ENCODE measurements around the gene KIAA1549.

The KIAA1549 gene

DNA sequence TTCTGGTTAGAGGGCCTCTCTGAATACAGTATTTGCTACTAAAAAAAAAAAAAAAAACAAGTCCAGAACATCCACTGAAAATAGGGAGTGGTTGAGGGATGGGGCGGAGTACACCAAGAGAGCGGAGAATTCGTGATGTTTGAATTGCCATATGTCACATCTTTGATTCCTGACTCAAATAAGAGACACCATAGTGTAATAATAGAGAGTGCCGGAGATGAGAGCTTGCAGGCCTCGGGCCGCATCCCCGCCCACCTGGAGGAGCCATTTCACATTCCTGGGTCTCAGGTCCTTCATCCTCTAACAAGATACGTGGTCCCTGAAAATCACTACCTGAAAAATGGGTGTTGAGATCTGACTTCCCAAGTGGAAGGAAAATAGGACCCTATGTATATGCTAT, 46.8 kb downstream of the KIAA1549 start:
- H3K4me3 ChIP-seq (ENCODE audit: insufficient read depth, low read depth, low read length, poor library complexity, severe bottlenecking) = no peak overlapping the region
- no peak overlapping the region for H3K27ac ChIP-seq (ENCODE audit: insufficient read depth, low read length, poor library complexity, severe bottlenecking)
- H3K36me3 ChIP-seq (ENCODE audit: control insufficient read depth, insufficient read depth, low read length) = no peaks in the 10 kb centered on the region
- DNase-seq = no peak
- no peaks in the 10 kb centered on the region for H3K27me3 ChIP-seq (replicated peaks; ENCODE audit: control insufficient read depth, insufficient read depth, low read length, poor library complexity, severe bottlenecking)
- no peaks in the 10 kb centered on the region for H3K4me1 ChIP-seq (ENCODE audit: control insufficient read depth, insufficient read depth, low read length, poor library complexity, severe bottlenecking)
- H3K9me3 ChIP-seq (ENCODE audit: control insufficient read depth, low read length) = no peaks in the 10 kb centered on the region

- Histone ChIP-seq H3K27ac (ENCODE audit: insufficient read depth, low read length, poor library complexity, severe bottlenecking) (no peak overlapping the region), H3K36me3 (ENCODE audit: control insufficient read depth, insufficient read depth, low read length) (no peaks in the 10 kb centered on the region), H3K4me1 (ENCODE audit: control insufficient read depth, insufficient read depth, low read length, poor library complexity, severe bottlenecking) (no peaks in the 10 kb centered on the region), H3K27me3 (replicated peaks; ENCODE audit: control insufficient read depth, insufficient read depth, low read length, poor library complexity, severe bottlenecking) (no peaks in the 10 kb centered on the region), H3K9me3 (ENCODE audit: control insufficient read depth, low read length) (no peaks in the 10 kb centered on the region), H3K4me3 (ENCODE audit: insufficient read depth, low read depth, low read length, poor library complexity, severe bottlenecking) (no peak overlapping the region)
- no peak for DNase-seq
Observed at GRCh38 chr7:138932870-138933269, 48.3 kb downstream of the KIAA1549 start.

- Histone ChIP-seq H3K4me3 (ENCODE audit: insufficient read depth, low read depth, low read length, poor library complexity, severe bottlenecking) (no peak overlapping the region), H3K27me3 (replicated peaks; ENCODE audit: control insufficient read depth, insufficient read depth, low read length, poor library complexity, severe bottlenecking) (no peaks in the 10 kb centered on the region), H3K4me1 (ENCODE audit: control insufficient read depth, insufficient read depth, low read length, poor library complexity, severe bottlenecking) (no peaks in the 10 kb centered on the region), H3K27ac (ENCODE audit: insufficient read depth, low read length, poor library complexity, severe bottlenecking) (no peak overlapping the region), H3K36me3 (ENCODE audit: control insufficient read depth, insufficient read depth, low read length) (no peaks in the 10 kb centered on the region), H3K9me3 (ENCODE audit: control insufficient read depth, low read length) (no peaks in the 10 kb centered on the region)
- DNase-seq = no peak
Observed at GRCh38 chr7:138932427-138932826, 48.8 kb downstream of the KIAA1549 start.

DNA sequence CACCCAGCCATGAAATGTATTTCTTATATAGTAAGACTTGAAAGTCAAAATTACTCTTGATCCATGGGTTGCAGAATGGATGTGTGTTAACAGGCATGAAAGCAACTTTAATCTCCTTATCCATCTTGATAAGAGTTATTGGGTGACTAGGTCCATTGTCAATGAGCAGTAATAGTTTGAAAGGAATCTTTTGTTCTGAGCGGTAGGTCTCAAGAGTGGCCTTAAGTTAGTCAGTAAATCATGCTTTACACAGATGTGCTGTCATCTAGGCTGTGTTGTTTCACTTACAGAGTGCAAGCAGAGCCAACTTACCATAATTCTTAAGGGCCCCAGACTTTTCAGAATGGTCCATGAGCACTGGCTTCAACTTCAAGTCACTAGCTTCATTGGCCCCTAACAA, 51.2 kb downstream of the KIAA1549 start:
- DNase-seq = no peak
- Histone ChIP-seq H3K27me3 (replicated peaks; ENCODE audit: control insufficient read depth, insufficient read depth, low read length, poor library complexity, severe bottlenecking) (no peaks in the 10 kb centered on the region), H3K4me3 (ENCODE audit: insufficient read depth, low read depth, low read length, poor library complexity, severe bottlenecking) (no peak overlapping the region), H3K9me3 (ENCODE audit: control insufficient read depth, low read length) (no peaks in the 10 kb centered on the region), H3K27ac (ENCODE audit: insufficient read depth, low read length, poor library complexity, severe bottlenecking) (no peak overlapping the region), H3K4me1 (ENCODE audit: control insufficient read depth, insufficient read depth, low read length, poor library complexity, severe bottlenecking) (no peaks in the 10 kb centered on the region), H3K36me3 (ENCODE audit: control insufficient read depth, insufficient read depth, low read length) (no peaks in the 10 kb centered on the region)

- Histone ChIP-seq H3K4me3 (ENCODE audit: insufficient read depth, low read depth, low read length, poor library complexity, severe bottlenecking) (no peak overlapping the region), H3K27ac (ENCODE audit: insufficient read depth, low read length, poor library complexity, severe bottlenecking) (no peak overlapping the region), H3K27me3 (replicated peaks; ENCODE audit: control insufficient read depth, insufficient read depth, low read length, poor library complexity, severe bottlenecking) (no peaks in the 10 kb centered on the region), H3K9me3 (ENCODE audit: control insufficient read depth, low read length) (no peaks in the 10 kb centered on the region), H3K36me3 (ENCODE audit: control insufficient read depth, insufficient read depth, low read length) (no peaks in the 10 kb centered on the region), H3K4me1 (ENCODE audit: control insufficient read depth, insufficient read depth, low read length, poor library complexity, severe bottlenecking) (no peaks in the 10 kb centered on the region)
- DNase-seq = no peak
Observed at GRCh38 chr7:138926241-138926612, 55.0 kb downstream of the KIAA1549 start.

DNA sequence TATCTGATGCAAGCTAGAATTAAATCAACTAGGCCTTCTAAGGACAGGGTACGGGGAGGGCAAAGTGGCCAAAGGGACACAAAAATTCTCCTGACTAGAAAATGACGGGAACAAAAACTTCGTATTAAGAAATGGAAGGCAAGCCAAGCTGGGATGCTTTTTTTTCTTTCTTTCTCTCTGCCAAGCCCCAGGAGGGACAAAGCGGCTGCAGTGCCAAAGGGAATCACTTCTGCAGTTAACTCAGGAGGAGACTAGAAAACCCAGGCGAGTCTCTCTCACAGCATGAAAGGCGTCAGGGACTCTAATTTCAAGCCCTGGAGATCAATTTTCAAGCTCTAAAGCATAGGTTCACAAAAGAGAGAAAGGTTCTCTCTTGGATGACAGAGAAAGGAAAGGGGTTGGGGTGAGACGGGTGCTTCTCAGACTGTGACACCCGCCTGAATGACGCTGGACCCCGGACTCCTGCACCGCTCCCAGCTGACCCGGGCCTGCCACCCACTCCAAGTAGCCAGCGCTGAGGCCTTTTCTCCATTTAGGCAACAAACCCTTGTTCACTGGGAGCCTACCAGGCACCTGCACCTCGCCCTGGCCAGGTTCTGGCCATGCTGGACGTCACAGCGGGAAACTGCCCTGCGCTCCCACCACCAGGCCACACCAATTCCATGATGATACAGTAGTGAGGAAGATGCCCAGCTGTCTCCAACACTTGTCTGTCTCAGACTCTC, 56.5 kb downstream of the KIAA1549 start:
- Histone ChIP-seq H3K27ac (ENCODE audit: insufficient read depth, low read length, poor library complexity, severe bottlenecking) (no peak overlapping the region), H3K27me3 (replicated peaks; ENCODE audit: control insufficient read depth, insufficient read depth, low read length, poor library complexity, severe bottlenecking) (no peaks in the 10 kb centered on the region), H3K4me3 (ENCODE audit: insufficient read depth, low read depth, low read length, poor library complexity, severe bottlenecking) (no peak overlapping the region), H3K4me1 (ENCODE audit: control insufficient read depth, insufficient read depth, low read length, poor library complexity, severe bottlenecking) (no peaks in the 10 kb centered on the region), H3K36me3 (ENCODE audit: control insufficient read depth, insufficient read depth, low read length) (no peaks in the 10 kb centered on the region), H3K9me3 (ENCODE audit: control insufficient read depth, low read length) (no peaks in the 10 kb centered on the region)
- DNase-seq = no peak

GRCh38 chr7:138921277-138921676, 59.9 kb downstream of the KIAA1549 start:
- H3K27ac ChIP-seq (ENCODE audit: insufficient read depth, low read length, poor library complexity, severe bottlenecking) = no peak overlapping the region
- no peak overlapping the region for H3K4me3 ChIP-seq (ENCODE audit: insufficient read depth, low read depth, low read length, poor library complexity, severe bottlenecking)
- no peaks in the 10 kb centered on the region for H3K4me1 ChIP-seq (ENCODE audit: control insufficient read depth, insufficient read depth, low read length, poor library complexity, severe bottlenecking)
- no peaks in the 10 kb centered on the region for H3K36me3 ChIP-seq (ENCODE audit: control insufficient read depth, insufficient read depth, low read length)
- no peaks in the 10 kb centered on the region for H3K9me3 ChIP-seq (ENCODE audit: control insufficient read depth, low read length)
- no peaks in the 10 kb centered on the region for H3K27me3 ChIP-seq (replicated peaks; ENCODE audit: control insufficient read depth, insufficient read depth, low read length, poor library complexity, severe bottlenecking)
- DNase-seq = no peak

GRCh38 chr7:138919911-138920310, 61.3 kb downstream of the KIAA1549 start:
- Histone ChIP-seq H3K27me3 (replicated peaks; ENCODE audit: control insufficient read depth, insufficient read depth, low read length, poor library complexity, severe bottlenecking) (no peaks in the 10 kb centered on the region), H3K4me1 (ENCODE audit: control insufficient read depth, insufficient read depth, low read length, poor library complexity, severe bottlenecking) (no peaks in the 10 kb centered on the region), H3K36me3 (ENCODE audit: control insufficient read depth, insufficient read depth, low read length) (no peaks in the 10 kb centered on the region), H3K9me3 (ENCODE audit: control insufficient read depth, low read length) (no peaks in the 10 kb centered on the region), H3K27ac (ENCODE audit: insufficient read depth, low read length, poor library complexity, severe bottlenecking) (no peak overlapping the region), H3K4me3 (ENCODE audit: insufficient read depth, low read depth, low read length, poor library complexity, severe bottlenecking) (no peak overlapping the region)
- no peak for DNase-seq

DNA sequence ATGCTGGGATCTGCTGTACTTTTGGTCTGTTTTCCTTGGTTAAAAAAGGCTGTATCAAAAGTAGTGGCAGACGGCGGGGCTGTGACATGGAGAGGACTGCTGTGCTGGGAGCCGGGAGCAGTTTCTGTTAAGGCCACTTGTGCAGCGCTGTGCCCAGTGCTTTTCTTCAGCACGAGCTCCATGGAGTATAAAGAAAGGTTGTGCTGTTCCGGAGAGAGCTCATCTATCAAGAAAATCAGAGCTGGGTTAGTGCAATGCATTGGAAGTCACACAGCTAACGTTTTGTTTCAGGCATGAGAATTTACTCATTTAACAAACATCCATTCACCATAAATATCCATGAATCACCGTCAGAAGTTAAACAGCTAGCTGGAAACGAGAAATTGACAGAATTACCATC, 62.0 kb downstream of the KIAA1549 start:
- H3K4me1 ChIP-seq (ENCODE audit: control insufficient read depth, insufficient read depth, low read length, poor library complexity, severe bottlenecking) = no peaks in the 10 kb centered on the region
- H3K36me3 ChIP-seq (ENCODE audit: control insufficient read depth, insufficient read depth, low read length) = no peaks in the 10 kb centered on the region
- no peak for DNase-seq
- no peaks in the 10 kb centered on the region for H3K27me3 ChIP-seq (replicated peaks; ENCODE audit: control insufficient read depth, insufficient read depth, low read length, poor library complexity, severe bottlenecking)
- H3K27ac ChIP-seq (ENCODE audit: insufficient read depth, low read length, poor library complexity, severe bottlenecking) = no peak overlapping the region
- no peaks in the 10 kb centered on the region for H3K9me3 ChIP-seq (ENCODE audit: control insufficient read depth, low read length)
- H3K4me3 ChIP-seq (ENCODE audit: insufficient read depth, low read depth, low read length, poor library complexity, severe bottlenecking) = no peak overlapping the region

GRCh38 chr7:138918756-138919155, 62.4 kb downstream of the KIAA1549 start:
- no peaks in the 10 kb centered on the region for H3K27me3 ChIP-seq (replicated peaks; ENCODE audit: control insufficient read depth, insufficient read depth, low read length, poor library complexity, severe bottlenecking)
- H3K4me3 ChIP-seq (ENCODE audit: insufficient read depth, low read depth, low read length, poor library complexity, severe bottlenecking) = no peak overlapping the region
- DNase-seq = no peak
- H3K4me1 ChIP-seq (ENCODE audit: control insufficient read depth, insufficient read depth, low read length, poor library complexity, severe bottlenecking) = no peaks in the 10 kb centered on the region
- H3K9me3 ChIP-seq (ENCODE audit: control insufficient read depth, low read length) = no peaks in the 10 kb centered on the region
- H3K36me3 ChIP-seq (ENCODE audit: control insufficient read depth, insufficient read depth, low read length) = no peaks in the 10 kb centered on the region
- H3K27ac ChIP-seq (ENCODE audit: insufficient read depth, low read length, poor library complexity, severe bottlenecking) = no peak overlapping the region
